B cell (primary cell): ENCODE results near the gene KCNC3. TPM values are rescaled to one million over a fixed set of nuclear protein-coding genes. Genes with fewer than 3 reads are reported as not detected.

Source experiments
- ATAC-seq: fragments of 200-7000 bp; cut with Tn5 transposase; one replicate; pipeline ENCODE4 v1.10.0; 2021; ENCODE audit warnings: low read depth, mild to moderate bottlenecking, moderate number of reproducible peaks, moderate library complexity
- CTCF ChIA-PET: fragments of 350-600 bp; sonication (Branson Sonifier 250); formaldehyde crosslinking; loops from one replicate; lab custom pipeline; 2021; ENCODE audit warnings: antibody characterized with exemption, inconsistent platforms; lab: Charles Lee
- POLR2A ChIA-PET: fragments of 350-600 bp; sonication (Branson Sonifier 250); formaldehyde crosslinking; loops from one replicate; lab custom pipeline; 2021; ENCODE audit warnings: antibody characterized with exemption; lab: Charles Lee
- DNase-seq: peaks from one replicate; pipeline ENCODE4 v3.0.0; 2013
- H2AFZ ChIP-seq: 2 replicates; pipeline ENCODE4 v1.6.1; 2012; ENCODE audit warnings: mild to moderate bottlenecking, low read depth, low read length; ENCODE audit not compliant: insufficient read depth, poor library complexity, severe bottlenecking
- H3K27ac ChIP-seq, 2 donors: 1 replicate in 1 of 2; 2 replicates in 1 of 2; pipeline ENCODE4 v1.5.1; 2012 to 2013; ENCODE audit warnings: low read length in 2 of 2, mild to moderate bottlenecking in 2 of 2, moderate library complexity in 1 of 2
- H3K27me3 ChIP-seq, 4 experiments: fragments of 200-600 bp in 1 of 4; sonication (generic) in 1 of 4; replicated peaks in 1 of 4; 1 replicate in 2 of 4; 2 replicates in 2 of 4; pipeline versions ENCODE4 v1.6.1 to v1.7.0; 2013 to 2016; ENCODE audit warnings: low read length in 3 of 4, mild to moderate bottlenecking in 2 of 4, mixed read lengths in 1 of 4, moderate library complexity in 1 of 4; ENCODE audit not compliant: insufficient read depth in 4 of 4, control insufficient read depth in 3 of 4; ENCODE audit errors: control extremely low read depth in 1 of 4
- H3K36me3 ChIP-seq, 2 experiments: replicated peaks in 1 of 2; 1 replicate in 1 of 2; 2 replicates in 1 of 2; pipeline versions ENCODE4 v1.6.1 to v1.7.1; 2013; ENCODE audit warnings: low read length in 1 of 2; ENCODE audit not compliant: insufficient read depth in 2 of 2, control insufficient read depth in 1 of 2; ENCODE audit errors: control extremely low read depth in 1 of 2, extremely low read depth in 1 of 2
- H3K4me1 ChIP-seq, 2 donors: fragments of 200-600 bp in 1 of 2; sonication (generic) in 1 of 2; 1 replicate in 1 of 2; 2 replicates in 1 of 2; pipeline versions ENCODE4 v1.5.1 to v1.6.1; 2013 to 2017; ENCODE audit warnings: low read length in 2 of 2; ENCODE audit not compliant: control insufficient read depth in 2 of 2, insufficient read depth in 2 of 2
- H3K4me2 ChIP-seq: replicated peaks from 2 replicates; pipeline ENCODE3; 2012; ENCODE audit warnings: mild to moderate bottlenecking, low read depth, low read length; ENCODE audit not compliant: poor library complexity, severe bottlenecking
- H3K4me3 ChIP-seq, 5 experiments: fragments of 200-600 bp in 1 of 5; sonication (generic) in 1 of 5; 1 replicate in 3 of 5; 2 replicates in 2 of 5; pipeline versions ENCODE4 v1.5.1 to v1.7.0; 2011 to 2016; ENCODE audit warnings: low read length in 4 of 5, mild to moderate bottlenecking in 4 of 5, low read depth in 2 of 5, control low read depth in 1 of 5, moderate library complexity in 1 of 5; ENCODE audit not compliant: insufficient read depth in 1 of 5; ENCODE audit errors: control extremely low read depth in 1 of 5, extremely low read depth in 1 of 5
- H3K79me2 ChIP-seq: fragments of 200-600 bp; sonication (generic); one replicate; pipeline ENCODE4 v1.6.0; 2016; ENCODE audit warnings: low read length; ENCODE audit not compliant: control insufficient read depth, insufficient read depth
- H3K9ac ChIP-seq: fragments of 200-600 bp; sonication (generic); 2 replicates; pipeline ENCODE4 v1.6.1; 2017; ENCODE audit warnings: mild to moderate bottlenecking, low read length, moderate library complexity
- H3K9me3 ChIP-seq, 3 donors: one replicate each; pipeline versions ENCODE4 v1.6.1 to v1.7.1; 2013; ENCODE audit warnings: low read length in 2 of 3; ENCODE audit not compliant: control insufficient read depth in 2 of 3, insufficient read depth in 1 of 3; ENCODE audit errors: control extremely low read depth in 1 of 3
- H4K20me1 ChIP-seq: 2 replicates; pipeline ENCODE4 v1.6.0; 2012; ENCODE audit warnings: mild to moderate bottlenecking, low read length; ENCODE audit not compliant: insufficient read depth, control insufficient read depth, poor library complexity, severe bottlenecking
- H3K27ac Mint-ChIP-seq: one replicate; pipeline ENCODE4 v1.8.0; 2021; ENCODE audit warnings: mixed read lengths
- H3K27me3 Mint-ChIP-seq: one replicate; pipeline ENCODE4 v1.8.0; 2021; ENCODE audit warnings: mixed read lengths
- H3K4me1 Mint-ChIP-seq: one replicate; pipeline ENCODE4 v1.8.0; 2021; ENCODE audit warnings: mixed read lengths
- H3K4me3 Mint-ChIP-seq: one replicate; pipeline ENCODE4 v1.8.0; 2021; ENCODE audit warnings: mixed read lengths
- H3K9me3 Mint-ChIP-seq: one replicate; pipeline ENCODE4 v1.8.0; 2022; ENCODE audit warnings: mixed read lengths; ENCODE audit not compliant: insufficient read depth
- CTCF ChIP-seq: fragments of 200-600 bp; IDR thresholded peaks from one replicate; pipeline ENCODE4 v1.8.0; 2022; ENCODE audit warnings: antibody characterized with exemption, mild to moderate bottlenecking
- EZH2 ChIP-seq: IDR thresholded peaks from 2 replicates; pipeline ENCODE4 v1.6.1; 2012; ENCODE audit warnings: borderline replicate concordance, low read depth, mild to moderate bottlenecking, moderate library complexity, low read length; ENCODE audit not compliant: insufficient read depth, poor library complexity, severe bottlenecking
- WGBS: methylation state at CpG from one replicate; pipeline ENCODE4 v1.1.5; 2013; ENCODE audit warnings: missing lambda C conversion rate; ENCODE audit not compliant: insufficient coverage; 5-methylcytosine and 5-hydroxymethylcytosine counted together
- intact Hi-C: fragments of 100-400 bp; cut with micrococcal nuclease; formaldehyde crosslinking; loops from one replicate; pipeline ENCODE4 v1.10.0; 2022
- polyA plus RNA-seq: library from polyadenylated mRNA; depleted of rRNA; stranded (reverse); fragments of >200 nt; gene quantifications from 2 replicates; pipeline ENCODE4 v1.2.3, GENCODE V29; 2012
- total RNA-seq, 2 donors: library from RNA; stranded (reverse); fragments of 120-200 nt in 1 of 2; gene quantifications; 1 replicate in 1 of 2; 2 replicates in 1 of 2; pipeline versions ENCODE4 v1.2.3 to v1.2.4, GENCODE V29; 2013 to 2022

KCNC3 gene
- total and polyA plus RNA-seq, 2 donors (not counting 1 experiment from before 2014, with no cell fraction given): 12.3 to 23.0 TPM

- peaks cover 0 to 7% (median 0%) of the 10 kb centered on the region in 4 experiments for H3K27me3 ChIP-seq
- Mint-ChIP-seq H3K27ac (no peak overlapping the region), H3K4me1 (no peaks in the 10 kb centered on the region), H3K9me3 (no peaks in the 10 kb centered on the region), H3K4me3 (no peak overlapping the region), H3K27me3 (peaks cover 27% of the 10 kb centered on the region)
- H3K27ac ChIP-seq: no peak overlapping the region
- no peak for ATAC-seq
- peaks cover 0 to 21% (median 0%) of the 10 kb centered on the region in 3 donors for H3K9me3 ChIP-seq
- no peak for DNase-seq
- H3K4me3 ChIP-seq: no peak overlapping the region
- ChIA-PET CTCF (interaction anchor here (1.0 kb wide), 1 partner anchor 14 kb away, joined by 3 read pairs; no protein-coding TSS in a partner anchor), POLR2A (no interaction called here)
- H3K4me2 ChIP-seq: no peak overlapping the region
- no peaks in the 10 kb centered on the region for H3K4me1 ChIP-seq
- intact Hi-C loops: no loop called here
- no peaks in the 10 kb centered on the region for H3K79me2 ChIP-seq
- H3K9ac ChIP-seq: no peak overlapping the region
- H4K20me1 ChIP-seq: no peaks in the 10 kb centered on the region
- H2AFZ ChIP-seq: no peak overlapping the region
- WGBS: 92% methylated on average over 8 of the region's 13 CpGs
- TF ChIP-seq CTCF: no peak
- TF ChIP-seq EZH2: no peak
- no peaks in the 10 kb centered on the region for H3K36me3 ChIP-seq
Measured at GRCh38 chr19:50268041-50268440, 61.1 kb downstream of the KCNC3 start.

- H3K27me3 Mint-ChIP-seq: peaks cover 24% of the 10 kb centered on the region
- TF ChIP-seq CTCF: no peak
- TF ChIP-seq EZH2: no peak
Measured at GRCh38 chr19:50266896-50267295, 62.3 kb downstream of the KCNC3 start.

More at GRCh38 chr19:50266896-50267295, 62.3 kb downstream of the KCNC3 start:
- no peak overlapping the region for H3K27ac Mint-ChIP-seq
- no peaks in the 10 kb centered on the region for H3K9me3 Mint-ChIP-seq
- Histone ChIP-seq H3K9ac (no peak overlapping the region), H3K79me2 (no peaks in the 10 kb centered on the region), H4K20me1 (no peaks in the 10 kb centered on the region), H3K36me3 (no peaks in the 10 kb centered on the region), H3K9me3 (peaks cover 0 to 21% (median 0%) of the 10 kb centered on the region in 3 donors), H3K4me2 (no peak overlapping the region), H3K27me3 (peaks cover 0 to 7% (median 0%) of the 10 kb centered on the region in 4 experiments), H3K27ac (no peak overlapping the region), H3K4me1 (no peaks in the 10 kb centered on the region), H3K4me3 (no peak overlapping the region), H2AFZ (no peak overlapping the region)
- ATAC-seq: no peak
- no peak for DNase-seq
- POLR2A ChIA-PET: no interaction called here
- H3K4me3 Mint-ChIP-seq: no peak overlapping the region
- CTCF ChIA-PET: interaction anchor here (0.9 kb wide), 1 partner anchor 517 kb away, joined by 4 read pairs; no protein-coding TSS in a partner anchor
- intact Hi-C loops: no loop called here
- WGBS: 26% methylated on average over 19 of the region's 20 CpGs
- no peaks in the 10 kb centered on the region for H3K4me1 Mint-ChIP-seq
